HPDE6-E6E7 (cell line): ENCODE measurements around the gene IGSF5.
"Not testable (repeated sequence)": the region's sequence is repeated elsewhere in the genome, so short reads cannot be mapped to it uniquely, and the experiment has no call there.

Experiments used
- DNase-seq: peaks from one replicate; pipeline ENCODE4 v3.0.0; 2011; ENCODE audit warnings: missing footprints; ENCODE audit errors: extremely low spot score

The IGSF5 gene

GRCh38 chr21:39738566-39738965 lies 6.4 kb upstream of the IGSF5 start:
- no peak for DNase-seq

DNA sequence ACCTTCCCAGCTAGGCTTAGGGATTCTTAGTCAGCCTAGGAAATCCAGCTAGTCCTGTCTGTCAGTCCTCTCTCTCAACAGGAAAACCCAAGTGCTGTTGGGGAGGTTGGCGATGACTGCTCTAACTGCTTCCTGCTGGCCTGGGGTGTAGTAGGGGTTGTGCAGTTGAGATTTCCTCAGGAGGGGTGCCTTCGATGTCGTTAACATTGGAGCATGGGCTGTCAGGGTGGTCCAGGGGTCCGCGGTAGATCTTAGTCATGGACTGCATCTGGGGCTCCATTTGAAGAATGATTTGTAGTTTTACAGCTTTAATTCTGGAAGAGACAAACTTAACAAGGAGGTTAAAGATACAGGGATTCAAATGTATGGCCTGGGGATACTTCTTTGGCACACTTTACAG lies 5.5 kb upstream of the IGSF5 start:
- DNase-seq, result not testable (repeated sequence)

DNA sequence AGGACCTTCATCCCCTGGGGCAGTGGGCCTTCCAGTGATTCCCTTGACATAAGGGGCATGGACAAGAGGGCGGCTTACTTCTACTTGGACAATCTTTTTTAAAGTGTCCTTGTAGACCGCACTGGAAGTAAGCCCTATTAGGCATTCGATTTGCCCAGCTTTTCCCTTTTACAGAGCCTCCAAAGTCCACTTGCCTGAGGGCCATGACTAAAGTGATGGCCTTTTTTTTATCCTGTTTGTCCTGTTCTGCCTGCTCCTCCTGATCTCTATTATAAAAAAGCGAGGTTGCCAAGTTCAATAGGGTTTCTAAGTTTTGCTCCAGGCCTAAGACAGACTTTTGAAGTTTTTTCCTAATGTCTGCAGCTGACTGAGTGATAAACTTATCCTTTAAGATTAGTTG lies 2.4 kb upstream of the IGSF5 start:
- DNase-seq, result not testable (repeated sequence)

GRCh38 chr21:39745332-39745731 lies 349 bp downstream of the IGSF5 start:
- not testable (repeated sequence) for DNase-seq

DNA sequence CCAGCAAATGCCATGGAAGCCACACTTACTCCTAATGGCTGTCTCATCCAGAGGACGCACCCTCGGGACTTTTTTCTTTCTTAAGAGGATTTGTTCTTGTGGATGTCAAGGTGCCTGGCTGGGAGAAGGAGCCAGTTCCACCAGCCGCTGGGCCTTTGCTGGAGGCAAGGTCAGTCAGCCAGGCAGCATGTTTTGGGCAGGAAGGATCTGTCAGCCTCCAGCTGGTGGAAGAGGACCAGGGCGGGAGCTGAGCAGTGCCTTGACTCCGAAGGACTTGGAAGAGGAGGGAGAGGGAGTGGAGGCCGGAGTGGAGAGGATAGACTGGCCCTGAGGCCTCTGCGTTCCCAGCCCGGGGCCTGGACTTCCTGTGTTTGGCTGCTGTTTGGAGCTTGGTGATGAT lies 5.7 kb downstream of the IGSF5 start:
- DNase-seq, result no peak

GRCh38 chr21:39754811-39755210 lies 9.8 kb downstream of the IGSF5 start:
- no peak for DNase-seq

- no peak for DNase-seq
These were observed 11.3 kb downstream of the IGSF5 start for GRCh38 chr21:39756285-39756684.

DNA sequence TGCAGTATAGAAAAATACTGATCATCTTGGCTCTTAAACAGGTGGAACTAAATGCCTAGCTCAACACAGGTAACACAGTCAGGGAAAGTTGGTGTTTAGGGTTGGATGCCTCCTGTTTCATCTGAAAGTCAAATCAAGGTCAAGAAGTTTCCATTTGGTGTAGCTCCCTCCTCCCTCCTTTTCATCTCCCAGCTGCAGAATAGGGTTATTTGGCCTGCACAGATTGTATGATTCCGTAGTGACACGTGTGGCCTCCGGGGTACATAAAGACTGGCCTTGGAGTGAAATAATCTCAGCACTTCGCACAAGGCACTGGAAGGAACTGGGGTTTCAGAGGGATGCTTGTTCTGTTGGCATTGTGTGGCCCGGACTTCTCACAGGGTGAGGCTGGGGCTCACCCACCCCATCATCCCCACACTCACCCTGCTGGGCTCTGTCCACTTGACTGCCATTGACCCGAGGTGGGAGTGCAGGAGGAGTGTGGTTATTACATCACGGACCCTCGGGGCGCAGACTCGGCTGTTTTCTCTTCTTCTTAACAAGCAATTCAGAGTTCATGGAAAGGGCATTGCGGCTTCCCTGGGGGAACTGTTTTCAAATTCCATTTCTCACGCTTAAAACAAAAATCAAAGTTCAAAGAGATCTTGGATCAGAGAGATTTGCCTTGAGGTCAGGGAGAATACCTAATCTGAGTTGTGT lies 18.4 kb downstream of the IGSF5 start:
- DNase-seq, result no peak

DNA sequence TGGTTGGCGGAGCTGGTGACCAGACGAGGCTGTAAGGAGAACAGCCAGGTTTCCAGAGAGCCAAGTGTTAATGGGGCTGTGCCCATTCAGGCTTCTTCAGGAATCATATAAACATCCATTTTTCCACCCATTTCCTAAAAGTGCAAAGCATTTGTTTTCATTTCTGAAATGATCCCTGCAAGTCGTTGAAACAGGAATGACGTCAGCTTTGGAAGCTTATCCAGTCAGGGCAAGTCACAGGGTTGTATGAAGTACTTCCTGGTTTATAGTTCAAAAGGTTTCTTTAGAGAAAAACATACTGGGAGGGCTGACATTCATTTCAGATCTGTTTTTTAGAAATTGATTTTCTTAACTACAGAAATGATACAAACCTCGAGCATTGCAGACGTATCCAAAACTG lies 29.2 kb downstream of the IGSF5 start:
- DNase-seq, result no peak

GRCh38 chr21:39775816-39776215 lies 30.8 kb downstream of the IGSF5 start:
- no peak for DNase-seq

GRCh38 chr21:39776589-39776988 lies 31.6 kb downstream of the IGSF5 start:
- DNase-seq, result no peak

- no peak for DNase-seq
These were observed 36.3 kb downstream of the IGSF5 start for GRCh38 chr21:39781331-39781730.

DNA sequence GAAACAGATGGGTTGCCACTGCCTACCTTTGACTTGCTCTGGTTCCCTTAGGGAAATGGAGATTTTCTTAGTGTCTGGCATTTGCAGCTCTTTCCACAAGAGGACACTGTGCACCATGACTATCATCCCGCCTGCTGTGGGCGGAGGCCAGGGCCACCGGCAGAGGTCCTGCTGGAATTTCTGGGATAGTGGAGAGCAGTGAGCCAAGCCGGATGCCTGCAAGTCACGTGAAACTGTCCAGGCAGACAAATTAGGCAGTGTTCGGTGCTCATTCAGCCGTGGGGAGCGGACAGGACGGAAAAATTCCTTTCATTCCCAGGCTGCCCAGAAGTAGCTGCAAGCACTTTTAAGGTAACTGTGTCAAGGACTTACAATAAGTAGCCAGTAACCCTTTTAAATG lies 43.4 kb downstream of the IGSF5 start:
- peak; percentile 44 for DNase-seq

DNA sequence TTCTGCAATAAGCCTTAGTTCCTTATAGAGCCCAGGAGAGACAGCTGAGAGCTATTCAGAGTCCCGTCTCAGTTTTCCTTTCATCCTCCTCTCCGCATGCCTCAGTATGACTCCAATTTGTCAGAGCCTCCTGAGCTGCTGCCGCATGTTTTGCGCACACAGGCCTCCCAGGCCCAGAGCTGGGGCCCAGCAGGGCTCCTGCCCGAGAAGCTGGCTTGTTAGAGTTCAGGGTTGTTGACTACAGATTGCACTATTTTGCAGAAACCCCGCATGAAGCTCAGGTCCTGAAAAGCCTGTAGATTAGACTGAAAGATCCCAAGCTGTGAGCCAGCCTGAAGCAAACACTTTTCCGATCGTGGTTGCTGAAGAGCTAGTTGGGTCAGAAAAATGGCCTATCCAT lies 51.5 kb downstream of the IGSF5 start:
- DNase-seq, result no peak

GRCh38 chr21:39799178-39799577 lies 54.2 kb downstream of the IGSF5 start:
- DNase-seq, result no peak

DNA sequence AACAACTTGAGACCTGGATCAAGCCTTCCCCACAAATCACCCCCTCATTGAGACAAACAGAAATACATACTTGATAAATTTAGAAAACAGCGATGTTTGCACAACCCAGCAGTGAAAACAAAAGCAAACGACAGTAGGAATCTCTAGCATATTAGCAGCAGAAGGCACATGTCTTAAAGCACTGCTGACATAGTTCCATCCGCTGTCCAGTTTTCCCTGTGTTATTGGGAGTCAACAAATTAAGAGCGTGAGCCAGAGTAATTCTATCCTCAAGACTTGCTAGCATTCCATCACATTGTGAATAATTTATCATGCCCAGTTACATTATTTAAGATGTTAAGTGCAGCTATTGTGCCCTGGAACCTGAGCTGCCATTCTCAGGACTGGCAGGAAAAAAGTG lies 55.3 kb downstream of the IGSF5 start:
- DNase-seq, result no peak

DNA sequence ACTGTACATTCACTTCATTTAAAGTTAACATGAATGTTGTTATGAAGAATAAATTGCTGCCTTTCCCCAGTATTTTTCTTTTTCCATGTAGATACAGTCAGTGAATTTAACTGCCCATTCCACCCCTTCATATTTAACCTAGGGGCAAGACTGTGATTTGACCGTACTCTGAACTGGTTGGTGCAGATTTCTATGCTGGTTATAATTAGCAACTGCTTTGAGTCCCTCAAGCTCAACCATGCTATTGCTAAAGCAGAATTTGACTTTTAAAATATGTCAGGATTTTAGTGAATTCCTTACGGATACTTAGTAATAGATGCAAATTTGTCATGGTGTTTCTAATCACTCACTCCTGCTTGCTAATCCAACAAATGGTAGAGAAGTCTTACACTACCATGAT lies 57.2 kb downstream of the IGSF5 start:
- DNase-seq, result no peak

GRCh38 chr21:39803393-39803792 lies 58.4 kb downstream of the IGSF5 start:
- DNase-seq, result no peak

GRCh38 chr21:39804240-39804639 lies 59.3 kb downstream of the IGSF5 start:
- DNase-seq, result no peak

DNA sequence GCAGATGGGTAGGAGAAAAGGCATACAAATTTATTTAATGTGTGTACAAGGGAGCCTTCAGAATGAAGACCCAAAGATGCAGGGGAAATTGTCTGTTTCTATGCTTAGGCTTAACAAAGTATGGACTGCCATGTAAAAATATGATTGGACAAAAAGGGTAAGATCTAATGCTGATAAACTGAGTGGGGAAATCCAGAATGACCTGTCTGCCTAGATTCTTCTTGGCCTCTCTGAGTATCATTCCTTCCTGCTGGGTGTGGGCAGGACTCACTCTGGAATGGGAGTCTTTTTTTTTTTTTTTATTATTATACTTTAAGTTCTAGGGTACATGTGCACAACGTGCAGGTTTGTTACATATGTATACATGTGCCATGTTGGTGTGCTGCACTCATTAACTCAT lies 61.0 kb downstream of the IGSF5 start:
- no peak for DNase-seq

DNA sequence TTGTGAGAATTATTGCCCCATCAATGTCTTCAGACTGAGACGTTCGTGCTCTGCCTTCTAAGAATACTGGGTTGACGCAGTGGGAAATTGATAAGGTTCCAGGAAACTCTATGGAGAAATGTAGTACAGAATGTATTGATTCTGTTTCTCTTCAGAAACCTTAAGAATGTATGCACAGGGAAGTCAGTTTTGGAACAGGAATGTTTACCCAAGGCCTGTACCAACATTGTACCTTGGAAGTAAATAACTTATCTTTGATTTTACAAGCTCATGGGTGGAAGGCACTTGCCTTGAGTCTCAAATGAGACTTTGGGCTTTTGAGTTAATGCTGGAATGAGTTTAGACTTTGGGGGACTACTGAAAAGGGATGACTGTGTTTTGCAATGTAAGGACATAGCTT lies 62.8 kb downstream of the IGSF5 start:
- DNase-seq, result no peak

DNA sequence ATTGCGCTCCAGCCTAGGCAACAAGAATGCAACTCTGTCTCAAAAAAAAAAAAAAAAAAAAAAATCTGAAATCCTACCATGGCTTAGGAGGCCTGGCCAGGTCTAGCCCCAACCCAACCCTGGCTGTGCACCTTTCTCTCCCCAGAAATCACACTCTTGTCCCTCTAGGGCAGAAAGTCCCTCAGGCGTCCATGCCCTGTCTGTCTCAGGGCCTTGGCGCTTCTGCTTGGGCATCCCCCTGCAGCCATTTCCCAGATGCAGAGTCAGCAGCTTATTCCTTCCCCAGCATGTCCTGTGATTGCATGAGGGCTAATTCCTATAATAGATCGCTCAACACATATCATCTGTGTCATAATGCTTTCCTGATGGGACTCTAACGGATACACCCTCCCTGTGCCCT lies 65.0 kb downstream of the IGSF5 start:
- no peak for DNase-seq

GRCh38 chr21:39812983-39813382 lies 68.0 kb downstream of the IGSF5 start:
- no peak for DNase-seq

GRCh38 chr21:39818557-39818956 lies 73.6 kb downstream of the IGSF5 start:
- no peak for DNase-seq
